GM19023 (cell line): ENCODE measurements around the gene LIF.

Experiments
- ATAC-seq: cut with Tn5 transposase; IDR thresholded peaks from one replicate; pipeline ENCODE4 v1.9.1; 2021; ENCODE audit warnings: mild to moderate bottlenecking, moderate library complexity; ENCODE audit not compliant: unreplicated experiment

Gene LIF

DNA sequence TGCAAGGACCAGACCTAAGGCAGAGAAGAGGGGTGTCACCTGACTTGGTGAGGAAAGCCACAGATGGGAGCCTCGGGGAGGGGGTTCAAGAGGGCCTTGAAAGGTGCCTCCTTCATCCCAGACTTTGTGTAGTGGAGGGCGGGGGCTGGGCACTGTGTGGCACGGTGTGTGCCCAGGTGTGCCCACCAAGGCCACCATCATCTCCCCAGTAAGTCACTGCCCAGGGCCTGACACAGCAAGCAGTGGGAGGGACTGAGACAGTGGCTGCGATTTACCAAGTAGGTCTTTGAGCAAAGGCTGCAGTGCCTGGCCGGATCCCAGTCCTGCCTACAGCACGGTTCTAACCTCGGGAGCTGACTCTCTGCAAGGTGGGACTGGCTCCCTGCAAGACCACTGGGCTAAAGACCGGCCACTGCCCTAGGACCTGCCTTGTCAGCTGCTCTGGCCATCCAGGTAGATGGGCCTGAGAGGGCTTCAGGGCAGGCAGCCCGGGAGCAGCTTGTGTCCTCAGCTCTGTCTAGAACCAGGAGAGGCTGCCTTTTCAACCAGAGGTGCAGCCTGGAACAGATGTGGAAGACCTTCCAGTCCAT, 18.7 kb upstream of the LIF start:
- ATAC-seq = no peak

DNA sequence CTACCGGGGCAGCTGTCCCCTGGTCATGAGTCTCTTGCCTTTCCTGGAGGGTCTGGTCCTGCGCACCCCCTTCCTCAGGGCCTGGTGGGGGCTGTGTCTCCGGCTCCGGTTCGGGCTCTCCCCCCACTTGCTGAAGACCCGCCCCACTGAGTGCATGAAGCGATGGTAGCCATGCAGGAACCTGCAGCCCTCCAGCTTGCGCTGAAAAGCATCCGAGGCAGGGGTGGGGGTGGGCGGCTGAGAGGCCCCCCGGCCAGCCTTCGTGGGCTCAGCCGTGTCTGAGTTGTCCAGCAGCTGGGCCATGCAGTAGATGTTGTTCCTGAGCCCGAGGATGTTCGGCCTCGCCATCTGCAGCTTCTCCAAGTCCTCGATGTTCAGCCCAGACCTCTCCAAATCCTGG, 17.3 kb upstream of the LIF start:
- no peak for ATAC-seq

- no peak for ATAC-seq
Observed at GRCh38 chr22:30262917-30263741, 16.6 kb upstream of the LIF start.

GRCh38 chr22:30262112-30262511, 15.6 kb upstream of the LIF start:
- no peak for ATAC-seq

- no peak for ATAC-seq
Observed at GRCh38 chr22:30261134-30261533, 14.6 kb upstream of the LIF start.

- ATAC-seq = no peak
Observed at GRCh38 chr22:30260682-30261081, 14.1 kb upstream of the LIF start.

GRCh38 chr22:30260276-30260675, 13.7 kb upstream of the LIF start:
- no peak for ATAC-seq

DNA sequence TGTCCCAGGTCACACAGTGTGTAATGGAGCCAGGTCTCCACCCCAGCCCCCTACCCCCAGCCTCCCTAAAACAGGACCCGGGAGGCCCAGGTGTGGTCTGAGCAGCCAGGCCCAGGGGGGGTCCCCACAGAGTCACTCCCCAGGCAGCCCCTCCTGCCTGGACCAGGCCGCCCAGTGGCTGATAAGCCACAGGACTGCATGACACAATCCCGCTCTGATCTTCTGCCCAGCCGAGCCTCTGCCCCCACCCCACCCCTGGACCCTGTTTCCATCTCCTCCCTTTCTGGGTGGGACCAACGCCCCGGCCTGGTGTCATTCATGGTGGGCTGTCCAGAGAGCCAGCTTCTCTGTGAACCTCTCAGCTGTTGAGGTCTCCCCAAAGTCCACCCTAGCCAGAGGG, 7.8 kb upstream of the LIF start:
- ATAC-seq = no peak

DNA sequence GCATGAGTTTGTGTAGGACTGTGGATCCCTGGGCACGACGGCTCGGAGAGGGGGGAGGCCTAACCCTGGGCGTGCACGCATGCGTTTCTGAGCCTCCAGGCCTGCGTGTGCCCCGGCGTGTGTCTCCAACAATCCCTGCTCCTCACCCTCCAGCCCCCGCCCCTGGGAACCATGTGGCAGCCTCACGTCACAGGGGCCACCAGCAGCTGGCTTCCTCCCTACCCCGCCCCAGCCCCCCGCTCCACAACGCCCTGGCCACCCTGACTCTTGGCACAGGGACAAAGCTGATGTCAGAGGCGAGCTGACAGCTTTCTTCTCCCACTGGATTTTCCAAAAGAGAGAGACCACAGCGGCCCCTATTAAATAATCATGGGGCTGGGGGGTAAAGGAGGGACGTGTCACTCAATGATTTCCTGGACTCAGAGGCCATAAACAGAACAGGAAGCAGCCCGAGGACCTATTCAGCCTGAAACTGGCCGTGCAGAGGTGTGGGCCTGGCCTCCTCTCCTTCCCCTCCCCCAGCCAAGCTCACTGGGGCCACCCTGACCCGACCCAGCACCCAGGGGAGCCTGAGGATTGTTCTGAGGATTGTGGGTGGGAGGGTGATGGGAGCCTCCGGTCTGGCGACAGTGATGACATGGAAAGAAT, 6.8 kb upstream of the LIF start:
- no peak for ATAC-seq

DNA sequence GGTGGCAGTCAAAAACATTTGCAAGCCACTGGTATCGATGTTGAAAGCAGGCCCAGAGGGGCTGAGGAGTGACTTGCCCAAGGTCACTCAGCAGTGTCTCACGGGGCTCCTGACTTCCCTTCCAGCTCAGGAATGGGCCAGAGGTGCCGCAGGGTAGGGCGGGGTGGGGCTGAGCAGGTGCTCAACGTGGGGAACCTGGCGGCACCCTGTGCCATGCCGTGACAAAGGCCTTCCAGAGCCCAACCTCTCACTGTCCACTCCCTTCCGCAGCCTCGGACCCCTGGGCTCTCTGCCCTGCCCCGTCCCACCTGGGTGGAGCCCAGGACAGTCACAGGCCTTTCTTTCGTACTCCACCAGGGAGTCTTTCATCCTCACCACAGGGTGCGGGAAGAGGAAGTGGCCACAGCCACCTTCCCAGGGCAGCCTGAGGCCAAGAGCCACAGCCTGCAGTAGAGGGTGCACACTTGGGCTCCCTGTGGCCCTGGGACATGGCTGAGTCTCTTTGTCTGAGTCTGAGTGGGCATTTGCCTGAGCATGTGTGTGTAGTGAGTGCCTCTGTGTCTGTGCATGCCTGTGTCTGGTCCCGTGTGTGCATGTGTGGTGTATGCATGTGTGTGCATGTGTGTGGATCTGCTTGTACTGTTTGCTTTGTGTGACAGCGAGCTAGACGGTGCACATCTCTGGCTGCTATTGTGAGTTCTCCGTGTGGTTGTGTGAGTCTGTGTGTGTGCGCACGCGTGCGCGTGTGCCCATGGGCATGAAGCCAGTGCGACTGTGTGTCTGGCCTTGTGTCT, 6.0 kb upstream of the LIF start:
- ATAC-seq = no peak

- ATAC-seq = no peak
Observed at GRCh38 chr22:30251711-30252110, 5.2 kb upstream of the LIF start.

DNA sequence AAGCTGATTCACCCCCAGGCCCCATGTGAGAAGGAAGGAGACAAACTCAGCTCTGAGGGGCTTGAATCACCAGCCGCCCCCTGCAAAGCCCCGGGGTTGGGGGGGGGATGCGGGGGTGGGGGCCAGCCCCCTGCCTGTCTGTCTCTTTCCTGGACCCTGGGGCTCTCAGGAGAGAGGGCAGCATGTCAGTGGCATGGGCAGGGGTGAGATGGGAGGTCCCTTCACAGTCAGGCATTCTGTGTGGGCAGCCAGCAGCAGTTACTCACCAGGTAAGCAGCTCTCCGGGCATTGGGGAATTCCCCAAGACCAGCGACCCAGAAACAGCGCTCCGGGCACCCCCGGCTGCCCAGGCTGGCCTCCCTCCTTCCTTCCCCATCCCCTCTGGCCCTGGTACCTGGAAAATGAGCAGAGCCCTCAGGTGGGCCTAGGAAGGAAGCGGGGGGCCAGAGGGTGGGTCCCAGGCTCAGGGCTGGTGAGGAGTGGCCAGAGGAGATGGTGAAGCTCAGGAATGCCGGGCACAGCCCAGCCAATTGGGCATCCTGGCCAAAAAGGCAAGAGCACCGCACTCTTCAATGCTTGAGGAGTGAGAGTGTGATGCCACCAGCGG, 4.2 kb upstream of the LIF start:
- ATAC-seq = no peak

- no peak for ATAC-seq
Observed at GRCh38 chr22:30250039-30250565, 3.5 kb upstream of the LIF start.

- no peak for ATAC-seq
Observed at GRCh38 chr22:30249049-30250038, 2.8 kb upstream of the LIF start.

- no peak for ATAC-seq
Observed at GRCh38 chr22:30248484-30248883, 1.9 kb upstream of the LIF start.

GRCh38 chr22:30247974-30248373, 1.4 kb upstream of the LIF start:
- no peak for ATAC-seq

DNA sequence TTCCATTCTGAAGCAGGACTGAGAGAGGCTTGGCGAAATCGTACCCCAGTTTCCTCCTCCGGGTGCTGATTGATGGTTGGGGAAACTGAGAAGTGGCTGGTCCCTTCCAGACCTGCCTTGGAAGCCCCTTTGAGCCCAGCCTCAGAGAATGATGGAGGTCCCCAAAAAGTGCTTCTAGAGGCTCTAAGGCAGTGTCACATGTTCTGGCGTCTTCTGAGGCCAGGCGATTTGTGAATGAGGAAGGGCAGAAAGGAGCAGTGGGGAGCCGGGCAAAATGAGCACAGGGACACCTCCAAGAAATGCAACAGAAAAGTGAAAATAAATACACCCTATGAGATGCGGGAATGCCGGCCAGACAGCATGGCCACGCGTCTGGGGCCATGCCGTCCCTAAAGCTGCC, 1.0 kb upstream of the LIF start:
- ATAC-seq = no peak

GRCh38 chr22:30246814-30247376, 336 bp upstream of the LIF start:
- no peak for ATAC-seq
